Measurements from ENCODE around the gene LRRC8C.

DNA sequence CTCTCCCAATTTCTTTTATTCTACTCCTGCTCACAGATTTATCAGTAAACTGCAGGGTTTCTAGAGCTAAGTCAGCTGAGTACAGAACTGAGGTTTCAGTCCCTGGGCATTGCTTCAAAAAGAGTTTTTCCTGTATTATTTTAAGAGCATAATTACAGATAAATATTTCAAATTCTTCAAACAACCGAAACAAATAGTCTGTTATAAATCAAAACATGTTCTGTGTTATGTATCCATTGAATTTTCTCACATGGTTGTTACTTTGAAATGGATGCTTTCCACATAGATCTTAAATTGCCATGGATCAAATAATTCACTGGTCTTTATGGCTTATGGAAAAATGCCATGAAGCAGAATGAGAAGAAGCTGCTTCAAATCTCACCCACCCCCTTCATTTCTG, 64.5 kb downstream of the LRRC8C start:
- TF ChIP-seq, protein P1, sequence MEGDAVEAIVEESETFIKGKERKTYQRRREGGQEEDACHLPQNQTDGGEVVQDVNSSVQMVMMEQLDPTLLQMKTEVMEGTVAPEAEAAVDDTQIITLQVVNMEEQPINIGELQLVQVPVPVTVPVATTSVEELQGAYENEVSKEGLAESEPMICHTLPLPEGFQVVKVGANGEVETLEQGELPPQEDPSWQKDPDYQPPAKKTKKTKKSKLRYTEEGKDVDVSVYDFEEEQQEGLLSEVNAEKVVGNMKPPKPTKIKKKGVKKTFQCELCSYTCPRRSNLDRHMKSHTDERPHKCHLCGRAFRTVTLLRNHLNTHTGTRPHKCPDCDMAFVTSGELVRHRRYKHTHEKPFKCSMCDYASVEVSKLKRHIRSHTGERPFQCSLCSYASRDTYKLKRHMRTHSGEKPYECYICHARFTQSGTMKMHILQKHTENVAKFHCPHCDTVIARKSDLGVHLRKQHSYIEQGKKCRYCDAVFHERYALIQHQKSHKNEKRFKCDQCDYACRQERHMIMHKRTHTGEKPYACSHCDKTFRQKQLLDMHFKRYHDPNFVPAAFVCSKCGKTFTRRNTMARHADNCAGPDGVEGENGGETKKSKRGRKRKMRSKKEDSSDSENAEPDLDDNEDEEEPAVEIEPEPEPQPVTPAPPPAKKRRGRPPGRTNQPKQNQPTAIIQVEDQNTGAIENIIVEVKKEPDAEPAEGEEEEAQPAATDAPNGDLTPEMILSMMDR (IDR thresholded peaks at IDR 0.05), result no peak
- TF ChIP-seq ZFX (IDR thresholded peaks at IDR 0.05; ENCODE audit: borderline replicate concordance), result no peak
